GM21526 (cell line): ENCODE measurements around the gene TRAF2.
"Not testable (repeated sequence)": the region's sequence is repeated elsewhere in the genome, so short reads cannot be mapped to it uniquely, and the experiment has no call there.

Source experiments
- ATAC-seq: cut with Tn5 transposase; IDR thresholded peaks from one replicate; pipeline ENCODE4 v1.9.1; 2021; ENCODE audit warnings: moderate library complexity; ENCODE audit not compliant: unreplicated experiment, low FRiP score

Gene TRAF2

GRCh38 chr9:136885950-136886578 is at the start of gene TRAF2:
TRAF2 (plus strand) TSS chr9:136886516; CDS start chr9:136898741, 12,225 bp downstream.
- peak; percentile 80 for ATAC-seq

DNA sequence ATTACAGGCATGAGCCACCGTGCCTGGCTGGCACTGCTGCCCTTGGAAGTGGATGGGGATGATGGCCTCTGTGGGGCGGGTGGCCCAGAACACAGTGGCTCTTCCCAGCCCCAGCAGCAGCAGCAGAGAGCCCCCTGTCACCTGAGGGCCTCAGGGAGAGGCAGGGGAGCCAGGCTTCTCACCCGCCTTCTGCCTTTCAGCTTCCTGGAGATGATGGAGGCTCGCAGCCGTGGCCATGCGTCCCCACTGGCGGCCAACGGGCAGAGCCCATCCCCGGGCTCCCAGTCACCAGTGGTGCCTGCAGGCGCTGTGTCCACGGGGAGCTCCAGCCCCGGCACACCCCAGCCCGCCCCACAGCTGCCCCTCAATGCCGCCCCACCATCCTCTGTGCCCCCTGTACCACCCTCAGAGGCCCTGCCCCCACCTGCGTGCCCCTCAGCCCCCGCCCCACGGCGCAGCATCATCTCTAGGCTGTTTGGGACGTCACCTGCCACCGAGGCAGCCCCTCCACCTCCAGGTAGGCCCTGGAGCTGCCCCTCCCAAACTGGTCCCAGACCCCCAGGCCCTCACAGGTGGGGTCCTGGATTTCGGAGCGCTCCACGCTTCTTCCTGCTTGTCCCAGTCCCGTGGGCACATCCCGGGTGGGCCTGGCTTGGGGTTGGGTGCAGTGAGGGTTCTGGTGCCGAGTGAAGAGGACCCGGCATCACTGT is 49.0 kb upstream of the TRAF2 start:
- ATAC-seq: no peak

GRCh38 chr9:136837856-136838277 is 48.4 kb upstream of the TRAF2 start:
- ATAC-seq: not testable (repeated sequence)

- ATAC-seq: no peak
These were observed 47.7 kb upstream of the TRAF2 start for GRCh38 chr9:136838314-136839228.

DNA sequence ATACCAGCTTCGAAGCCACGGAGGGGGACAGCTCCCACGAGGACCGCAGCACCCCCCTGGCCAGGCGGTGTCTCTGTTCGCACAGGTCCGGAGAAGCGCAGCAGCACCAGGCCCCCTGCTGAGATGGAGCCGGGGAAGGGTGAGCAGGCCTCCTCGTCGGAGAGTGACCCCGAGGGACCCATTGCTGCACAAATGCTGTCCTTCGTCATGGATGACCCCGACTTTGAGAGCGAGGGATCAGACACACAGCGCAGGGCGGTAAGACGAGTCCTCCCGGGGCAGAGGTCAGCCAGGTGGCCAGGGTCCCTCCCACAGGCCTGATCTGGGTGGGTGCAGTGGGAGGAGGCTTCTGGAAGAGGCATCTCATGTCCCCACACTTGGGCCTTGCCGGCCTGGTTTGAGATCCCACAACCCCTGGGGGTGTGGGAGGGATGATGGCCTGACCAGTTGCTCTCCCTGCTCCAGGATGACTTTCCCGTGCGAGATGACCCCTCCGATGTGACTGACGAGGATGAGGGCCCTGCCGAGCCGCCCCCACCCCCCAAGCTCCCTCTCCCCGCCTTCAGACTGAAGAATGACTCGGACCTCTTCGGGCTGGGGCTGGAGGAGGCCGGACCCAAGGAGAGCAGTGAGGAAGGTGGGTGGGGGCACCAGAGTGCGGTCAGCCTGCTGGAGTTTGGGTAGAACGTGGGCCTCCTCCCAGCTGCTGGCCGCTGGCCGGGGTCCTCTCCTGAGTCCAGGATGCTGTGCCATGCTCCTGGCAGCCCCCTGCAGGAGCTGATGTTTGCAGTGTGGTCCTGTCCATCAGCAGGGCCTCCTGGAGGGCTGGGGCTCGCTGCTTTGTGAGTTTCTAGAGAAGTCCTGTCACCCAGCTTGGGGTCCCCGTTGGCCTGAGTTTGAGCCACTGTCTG is 46.8 kb upstream of the TRAF2 start:
- ATAC-seq: no peak

DNA sequence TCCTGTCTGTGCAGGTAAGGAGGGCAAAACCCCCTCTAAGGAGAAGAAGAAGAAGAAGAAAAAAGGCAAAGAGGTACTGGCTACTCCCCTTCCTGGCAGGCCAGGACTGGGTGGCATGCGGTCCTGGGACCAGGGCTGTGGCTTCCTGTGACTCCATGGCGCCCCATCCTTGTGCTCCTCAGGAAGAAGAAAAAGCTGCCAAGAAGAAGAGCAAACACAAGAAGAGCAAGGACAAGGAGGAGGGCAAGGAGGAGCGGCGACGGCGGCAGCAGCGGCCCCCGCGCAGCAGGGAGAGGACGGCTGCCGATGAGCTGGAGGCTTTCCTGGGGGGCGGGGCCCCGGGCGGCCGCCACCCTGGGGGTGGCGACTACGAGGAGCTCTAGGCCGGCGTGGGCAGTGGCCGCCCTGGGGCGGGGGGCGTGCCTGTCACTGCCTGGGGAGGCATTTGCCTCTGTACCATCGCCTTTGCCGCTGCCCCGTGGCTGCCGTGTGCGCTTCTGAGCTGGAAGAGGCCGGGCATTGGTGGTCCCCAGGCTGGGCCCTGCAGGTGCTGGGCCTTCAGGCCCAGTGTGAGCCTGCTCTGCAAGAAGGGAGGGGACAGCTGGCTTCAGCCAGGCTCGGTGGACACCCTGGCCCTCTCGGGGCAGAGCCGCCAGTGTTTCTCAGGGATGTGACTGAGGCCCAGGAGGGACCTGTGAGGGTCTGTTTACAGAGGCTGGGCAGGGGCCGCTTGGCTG is 46.0 kb upstream of the TRAF2 start:
- ATAC-seq: no peak

DNA sequence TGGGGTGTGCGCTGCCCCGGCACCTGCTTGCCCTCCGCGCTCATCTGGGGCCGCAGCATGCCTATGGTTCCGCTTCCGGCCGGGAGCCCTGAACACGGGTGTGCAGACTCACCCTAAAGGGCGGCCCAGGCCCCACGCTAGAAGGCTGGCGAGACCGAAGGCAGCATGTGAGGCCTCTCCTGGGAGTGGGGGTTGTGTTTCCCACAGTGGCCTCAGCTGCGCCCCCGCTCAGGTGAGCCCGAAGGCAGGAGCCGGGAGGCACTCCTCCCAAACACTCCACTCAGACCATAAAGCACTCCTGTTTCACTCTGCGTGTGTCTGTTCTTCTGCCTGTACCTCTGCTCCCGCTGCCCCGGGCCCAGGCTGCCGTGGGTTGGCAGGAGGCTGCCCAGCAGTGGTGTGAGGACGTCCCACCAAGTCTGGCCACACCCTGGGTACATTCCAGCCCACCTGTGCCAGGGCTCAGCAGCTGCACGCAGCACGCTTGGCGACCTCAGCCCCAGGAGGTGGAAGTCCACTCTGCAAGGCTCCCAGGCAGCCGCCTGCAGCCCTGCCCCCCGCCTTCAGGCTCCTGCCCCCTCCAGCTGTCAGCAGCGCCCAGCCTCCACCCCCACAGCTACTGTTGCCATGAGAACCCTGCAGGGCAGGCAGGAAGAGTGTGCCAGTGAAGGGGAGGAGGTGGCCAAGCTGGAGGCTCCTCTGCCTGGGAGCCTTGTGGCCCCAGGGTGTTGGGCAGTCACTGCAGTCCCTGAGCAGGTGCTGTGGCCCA is 45.3 kb upstream of the TRAF2 start:
- ATAC-seq: no peak

- not testable (repeated sequence) for ATAC-seq
These were observed 44.5 kb upstream of the TRAF2 start for GRCh38 chr9:136841646-136842379.

DNA sequence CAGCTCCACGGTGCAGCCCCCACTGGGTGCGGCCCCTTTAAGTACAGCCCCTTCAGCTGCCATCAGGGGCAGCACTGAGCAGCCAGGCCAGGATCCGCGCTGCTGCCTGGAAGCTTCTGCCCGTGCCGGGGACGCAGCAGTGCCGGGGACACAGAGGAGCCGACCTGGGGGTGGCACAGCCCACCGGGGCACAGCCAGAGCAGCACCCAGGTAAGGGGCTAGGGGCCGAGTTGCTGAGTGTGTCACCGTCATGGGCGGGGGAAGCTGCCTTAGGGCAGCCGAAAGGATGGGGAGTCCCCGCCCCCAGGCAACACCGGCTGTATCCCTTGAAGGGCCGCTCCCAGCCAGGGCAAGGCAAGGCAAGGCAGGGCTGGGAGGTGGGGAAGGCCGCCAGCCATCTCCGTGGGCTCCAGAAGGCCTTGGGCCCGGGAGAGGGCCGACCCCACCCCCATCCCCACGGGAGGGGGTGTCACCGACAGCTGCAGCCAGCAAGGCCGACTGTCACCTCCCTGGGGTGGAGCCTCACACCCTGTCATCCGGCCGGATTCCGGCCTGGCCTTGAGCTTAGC is 43.9 kb upstream of the TRAF2 start, which contains the start of gene AJM1:
Gene AJM1 (plus strand): TSS at position 99 of the 569 bp plus-strand sequence. CDS start 1,937 bp downstream, outside the sequence.
- ATAC-seq: peak; percentile 54

GRCh38 chr9:136843159-136843800 is 43.0 kb upstream of the TRAF2 start:
- not testable (repeated sequence) for ATAC-seq

GRCh38 chr9:136843801-136844740 is 42.2 kb upstream of the TRAF2 start:
- not testable (repeated sequence) for ATAC-seq

DNA sequence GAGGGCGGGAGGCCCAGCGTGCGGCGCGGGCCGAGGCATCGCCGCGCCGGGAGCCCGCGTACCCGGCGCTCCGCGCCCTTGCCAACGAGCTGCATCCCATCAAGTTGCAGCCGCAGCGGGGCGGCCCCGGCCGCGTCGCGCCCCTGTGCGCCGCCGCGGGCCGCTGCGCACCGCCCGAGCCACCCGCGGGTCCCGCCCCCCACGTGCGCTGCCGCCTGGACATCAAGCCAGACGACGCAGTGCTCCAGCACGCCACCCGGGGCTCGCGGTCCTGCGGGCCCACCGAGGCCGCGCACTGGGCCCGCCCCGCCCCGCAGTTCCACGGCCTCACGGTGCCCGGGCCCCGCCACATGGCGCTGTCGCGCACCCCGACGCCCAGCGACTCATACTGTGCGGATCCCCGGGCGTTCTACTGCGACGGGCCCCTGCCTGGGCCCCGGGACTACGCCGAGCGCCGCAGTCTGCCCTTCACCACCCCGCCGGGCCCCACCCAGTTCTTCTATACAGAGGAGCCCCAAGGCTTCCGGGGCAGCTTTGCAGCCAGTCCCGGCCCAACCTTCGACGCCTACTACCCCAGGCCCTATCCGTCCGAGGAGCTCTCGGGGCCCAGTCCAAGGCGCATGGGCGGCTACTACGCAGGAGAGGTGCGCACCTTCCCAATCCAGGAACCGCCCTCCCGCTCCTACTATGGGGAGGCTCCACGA is 41.4 kb upstream of the TRAF2 start:
- no peak for ATAC-seq

DNA sequence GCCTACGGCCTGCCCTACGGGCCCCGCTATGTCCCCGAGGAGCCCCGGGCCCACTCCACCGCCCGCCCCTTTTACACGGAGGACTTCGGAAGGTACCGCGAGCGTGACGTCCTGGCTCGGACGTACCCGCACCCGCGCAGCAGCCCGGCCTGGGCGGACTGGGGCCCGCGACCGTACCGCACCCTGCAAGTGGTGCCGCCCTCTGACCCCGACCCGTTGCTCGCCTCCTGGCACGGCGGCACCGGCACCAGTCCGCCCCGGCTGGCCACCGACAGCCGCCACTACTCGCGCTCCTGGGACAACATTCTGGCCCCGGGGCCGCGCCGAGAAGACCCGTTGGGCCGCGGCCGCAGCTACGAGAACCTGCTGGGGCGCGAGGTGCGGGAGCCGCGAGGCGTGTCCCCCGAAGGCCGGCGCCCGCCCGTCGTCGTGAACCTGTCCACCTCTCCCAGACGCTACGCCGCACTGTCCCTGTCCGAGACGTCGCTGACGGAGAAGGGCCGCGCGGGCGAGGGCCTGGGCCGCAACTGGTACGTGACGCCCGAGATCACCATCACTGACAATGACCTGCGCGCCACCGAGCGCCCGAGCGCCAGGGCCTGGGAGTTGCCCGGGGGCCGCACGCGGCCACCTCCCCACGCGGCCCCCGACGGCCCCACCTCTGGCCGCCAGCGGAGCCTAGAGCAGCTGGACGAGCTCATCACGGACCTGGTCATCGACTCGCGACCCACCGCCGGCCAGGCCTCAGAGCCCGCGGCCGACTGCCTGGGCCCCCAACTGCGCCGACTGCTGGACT is 40.7 kb upstream of the TRAF2 start:
- no peak for ATAC-seq

GRCh38 chr9:136846376-136847087 is 39.8 kb upstream of the TRAF2 start:
- ATAC-seq: no peak
